Activated T-cell treated with anti-CD3 and anti-CD28 coated beads, Interleukin-2, amount 50 U/mL, for 72 hours (primary cell): ENCODE measurements around the gene GOLGA7B. TPM values are rescaled to one million over a fixed set of nuclear protein-coding genes. Genes with fewer than 3 reads are reported as not detected.
"Not testable (repeated sequence)": the region's sequence is repeated elsewhere in the genome, so short reads cannot be mapped to it uniquely, and the experiment has no call there.

Experiments
- ATAC-seq, 2 donors: fragments of 150-1000 bp; cut with Tn5 transposase; replicated peaks in 1 of 2; 2 replicates each; pipeline ENCODE4 v1.10.0; 2021; ENCODE audit warnings: moderate library complexity in 2 of 2, mild to moderate bottlenecking in 1 of 2
- DNase-seq, 2 donors: peaks; one replicate each; pipeline ENCODE4 v3.0.0; 2021 to 2022; ENCODE audit warnings: mixed read lengths in 1 of 2
- H3K27ac Mint-ChIP-seq: one replicate; pipeline ENCODE4 v1.8.0; 2022; ENCODE audit warnings: mild to moderate bottlenecking, moderate library complexity, mixed read lengths
- H3K27me3 Mint-ChIP-seq: one replicate; pipeline ENCODE4 v1.8.0; 2022; ENCODE audit warnings: low read depth, mixed read lengths
- H3K36me3 Mint-ChIP-seq, 2 donors: one replicate each; pipeline ENCODE4 v1.8.0; 2022; ENCODE audit warnings: mixed read lengths in 2 of 2, mild to moderate bottlenecking in 1 of 2; ENCODE audit not compliant: insufficient read depth in 2 of 2
- H3K4me1 Mint-ChIP-seq: one replicate; pipeline ENCODE4 v1.8.0; 2022; ENCODE audit warnings: low read depth, mixed read lengths
- H3K4me3 Mint-ChIP-seq, 2 donors: one replicate each; pipeline ENCODE4 v1.8.0; 2022; ENCODE audit warnings: mild to moderate bottlenecking in 2 of 2, mixed read lengths in 2 of 2, moderate library complexity in 2 of 2
- H3K9me3 Mint-ChIP-seq, 2 donors: one replicate each; pipeline ENCODE4 v1.8.0; 2022; ENCODE audit warnings: mixed read lengths in 2 of 2
- total RNA-seq, 2 donors: library from RNA; stranded (reverse); gene quantifications; one replicate each; pipeline ENCODE4 v1.2.3, GENCODE V29; 2022

Gene GOLGA7B
- total RNA-seq, 2 donors from 2014 or later = 0.55 to 0.83 TPM

DNA sequence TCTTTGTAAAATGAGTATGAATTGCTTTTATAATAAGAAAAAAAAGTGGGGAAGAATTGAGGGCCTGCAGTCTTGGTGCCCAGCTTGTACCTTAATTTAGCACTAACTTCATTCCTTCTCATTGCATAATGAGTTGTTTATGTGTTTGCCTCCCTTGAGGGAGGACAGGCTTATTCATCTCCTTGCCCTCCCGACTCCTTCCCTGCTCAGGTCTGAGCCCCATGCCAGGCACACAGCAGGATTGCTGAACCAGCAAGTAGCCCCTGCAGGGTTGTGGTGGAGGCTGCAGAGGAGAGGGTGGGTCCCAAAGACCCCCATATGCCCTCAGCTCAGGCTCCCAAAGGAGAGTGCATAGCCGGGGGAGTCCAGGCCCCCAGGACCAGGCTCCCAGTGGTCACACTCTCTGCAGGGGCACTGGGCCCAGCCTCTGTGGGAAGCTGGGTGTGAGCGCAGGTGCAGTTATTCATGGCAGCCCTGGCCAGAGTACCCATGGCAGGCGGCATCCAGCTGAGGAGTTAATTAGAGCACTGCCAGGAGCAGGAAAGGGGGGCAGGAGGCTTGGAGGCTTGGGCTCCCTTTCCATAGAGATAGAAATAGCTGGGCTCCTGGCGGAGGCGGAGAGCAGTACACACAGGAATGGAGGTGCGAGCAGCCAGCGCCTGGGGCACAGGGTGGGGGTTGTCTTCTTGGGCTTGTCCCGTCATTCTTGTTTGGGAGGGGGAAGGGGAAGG is 28.2 kb upstream of the GOLGA7B start:
- Mint-ChIP-seq H3K4me1 (no peaks in the 10 kb centered on the region), H3K27me3 (no peaks in the 10 kb centered on the region), H3K4me3 (no peak overlapping the region), H3K9me3 (no peaks in the 10 kb centered on the region), H3K36me3 (no peaks in the 10 kb centered on the region), H3K27ac (no peak overlapping the region)
- DNase-seq (no peak), ATAC-seq (no peak)

DNA sequence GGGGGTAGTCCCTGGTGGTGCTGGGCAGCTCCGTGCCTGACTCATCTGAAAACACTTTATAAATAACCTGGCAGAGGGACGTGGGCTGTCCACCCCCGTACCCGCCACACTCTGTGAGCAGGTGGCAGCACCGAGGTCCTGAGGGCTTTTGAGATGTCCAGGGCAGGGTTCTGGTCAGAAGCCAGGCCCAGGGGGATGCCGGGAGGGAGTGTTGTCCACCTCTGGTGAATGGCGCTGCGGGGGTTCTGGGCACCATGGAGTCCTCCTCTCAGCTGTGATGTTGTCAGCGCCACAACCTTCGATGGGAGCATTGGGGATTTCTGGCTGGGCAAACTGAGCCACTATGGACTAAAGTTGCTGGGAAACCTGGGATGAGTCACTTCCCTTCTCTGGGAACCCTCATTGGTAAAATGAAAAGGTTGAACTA is 27.4 kb upstream of the GOLGA7B start:
- Mint-ChIP-seq H3K27me3 (no peaks in the 10 kb centered on the region), H3K27ac (no peak overlapping the region), H3K4me3 (no peak overlapping the region), H3K9me3 (no peaks in the 10 kb centered on the region), H3K36me3 (no peaks in the 10 kb centered on the region), H3K4me1 (no peaks in the 10 kb centered on the region)
- DNase-seq = no peak
- ATAC-seq = no peak

DNA sequence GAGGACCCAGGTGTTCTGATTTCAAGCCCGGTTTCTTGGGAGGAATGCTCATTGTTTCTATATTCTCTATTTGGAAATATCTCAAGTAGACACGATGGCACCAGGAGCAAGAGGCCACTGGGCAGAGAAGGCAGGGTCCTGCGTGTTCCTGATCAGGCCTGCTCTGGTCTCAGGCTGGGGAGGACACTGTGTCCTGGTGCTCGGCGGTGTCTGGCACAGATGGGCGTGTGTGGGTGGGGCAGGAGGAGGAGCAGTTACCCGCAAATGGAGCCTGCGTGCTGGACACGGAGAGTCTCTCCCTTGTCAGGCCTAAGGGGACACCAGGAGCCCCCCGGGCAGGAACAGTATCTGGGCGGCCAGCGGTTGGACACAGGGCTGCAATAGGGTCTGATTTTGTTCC is 25.9 kb upstream of the GOLGA7B start:
- no peaks in the 10 kb centered on the region for H3K9me3 Mint-ChIP-seq
- H3K4me1 Mint-ChIP-seq = peaks cover 10% of the 10 kb centered on the region
- ATAC-seq (no peak), DNase-seq (no peak)
- H3K4me3 Mint-ChIP-seq = no peak overlapping the region
- no peak overlapping the region for H3K27ac Mint-ChIP-seq
- H3K27me3 Mint-ChIP-seq = no peaks in the 10 kb centered on the region
- H3K36me3 Mint-ChIP-seq = no peaks in the 10 kb centered on the region

DNA sequence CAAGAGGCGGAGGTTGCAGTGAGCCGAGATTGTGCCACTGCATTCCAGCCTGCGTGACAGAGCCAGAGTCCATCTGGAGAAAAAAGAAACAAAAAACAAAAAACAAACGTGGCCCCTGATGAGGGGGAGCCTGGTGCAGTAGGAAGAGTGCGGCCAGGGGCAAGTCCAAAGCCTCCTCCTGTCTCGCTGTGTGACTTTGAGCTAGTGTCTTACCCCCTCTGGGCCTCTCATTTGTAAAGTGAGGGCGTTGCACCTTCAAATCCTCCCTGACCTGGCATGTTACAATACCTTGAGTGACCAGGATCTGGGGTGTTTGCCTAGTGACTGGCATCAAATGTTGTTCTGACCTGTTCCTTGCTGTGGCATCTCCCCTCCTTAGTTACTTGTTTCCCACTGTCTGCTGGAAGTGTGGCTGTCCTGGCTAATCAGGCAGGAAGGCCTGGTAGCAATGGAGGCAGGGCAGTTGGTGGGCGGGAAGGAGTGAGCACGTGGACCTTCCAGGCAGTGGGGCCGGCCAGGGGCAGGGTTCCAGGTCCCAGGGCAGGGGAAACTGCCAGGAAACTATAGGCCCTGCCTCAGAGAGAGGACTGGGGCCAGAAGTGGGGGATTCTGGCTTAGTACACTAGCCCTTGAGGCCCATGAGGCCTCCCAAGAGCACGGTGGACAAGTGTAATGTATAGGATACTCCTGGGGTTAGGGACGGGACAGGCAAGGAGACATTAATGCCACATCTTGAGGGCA is 24.5 kb upstream of the GOLGA7B start:
- no peaks in the 10 kb centered on the region for H3K9me3 Mint-ChIP-seq
- no peaks in the 10 kb centered on the region for H3K27me3 Mint-ChIP-seq
- H3K27ac Mint-ChIP-seq = no peak overlapping the region
- no peaks in the 10 kb centered on the region for H3K36me3 Mint-ChIP-seq
- no peak for ATAC-seq
- peaks cover 18% of the 10 kb centered on the region for H3K4me1 Mint-ChIP-seq
- no peak for DNase-seq
- H3K4me3 Mint-ChIP-seq = no peak overlapping the region

DNA sequence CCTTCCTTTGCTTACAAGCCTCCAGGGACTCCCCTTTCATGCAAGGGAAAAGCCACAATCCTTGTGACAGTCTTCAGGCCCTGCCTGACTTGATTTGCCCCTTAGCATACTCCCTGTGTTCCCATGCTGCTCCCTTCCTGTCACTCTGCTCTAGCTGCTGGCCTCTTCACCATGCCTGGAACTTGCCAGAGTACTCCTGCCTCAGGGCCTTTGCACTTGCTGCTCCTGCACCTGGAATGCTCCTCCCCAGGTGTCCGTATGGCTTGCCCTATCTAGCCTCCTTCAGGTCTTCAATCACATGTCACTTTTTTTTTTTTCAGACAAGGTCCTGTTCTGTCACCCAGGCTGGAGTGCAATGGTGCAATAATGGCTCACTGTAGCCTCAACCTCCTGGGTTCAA is 22.8 kb upstream of the GOLGA7B start:
- peaks cover 18% of the 10 kb centered on the region for H3K4me1 Mint-ChIP-seq
- H3K36me3 Mint-ChIP-seq = no peaks in the 10 kb centered on the region
- no peak overlapping the region for H3K27ac Mint-ChIP-seq
- H3K27me3 Mint-ChIP-seq = no peaks in the 10 kb centered on the region
- no peak overlapping the region for H3K4me3 Mint-ChIP-seq
- no peak for DNase-seq
- ATAC-seq = no peak
- H3K9me3 Mint-ChIP-seq = no peaks in the 10 kb centered on the region

DNA sequence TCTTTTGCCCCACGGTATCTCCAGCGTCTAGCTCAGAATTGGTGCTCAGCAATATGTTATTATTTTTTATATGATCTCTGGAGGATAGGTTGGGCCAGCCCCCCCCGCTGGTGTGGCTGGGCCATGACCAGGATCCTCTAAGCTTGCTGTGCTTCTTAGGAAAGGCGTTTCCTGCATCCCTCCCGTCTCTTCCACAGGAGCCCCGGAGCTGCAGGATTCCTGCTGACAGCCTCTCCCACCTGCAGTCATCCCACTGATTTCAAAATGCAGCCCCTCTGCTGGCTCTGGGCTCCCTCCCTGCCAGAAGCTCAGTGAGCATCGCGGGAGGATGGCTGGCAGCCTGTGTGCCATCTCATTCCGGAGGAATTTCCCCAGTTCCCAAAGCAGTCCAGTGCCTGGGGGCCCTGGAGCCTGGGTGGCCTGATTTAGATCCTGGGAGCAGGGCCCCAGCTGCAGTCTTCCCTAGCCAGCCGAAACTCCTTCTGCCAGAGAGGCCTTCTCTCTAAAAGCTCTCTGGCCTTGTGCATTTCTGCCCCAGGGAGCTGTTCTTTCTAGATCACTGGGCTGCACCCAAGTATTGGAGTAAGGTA is 21.8 kb upstream of the GOLGA7B start:
- no peaks in the 10 kb centered on the region for H3K36me3 Mint-ChIP-seq
- H3K27me3 Mint-ChIP-seq = no peaks in the 10 kb centered on the region
- H3K4me3 Mint-ChIP-seq = no peak overlapping the region
- DNase-seq = no peak
- peaks cover 18% of the 10 kb centered on the region for H3K4me1 Mint-ChIP-seq
- ATAC-seq = no peak
- no peak overlapping the region for H3K27ac Mint-ChIP-seq
- no peaks in the 10 kb centered on the region for H3K9me3 Mint-ChIP-seq

DNA sequence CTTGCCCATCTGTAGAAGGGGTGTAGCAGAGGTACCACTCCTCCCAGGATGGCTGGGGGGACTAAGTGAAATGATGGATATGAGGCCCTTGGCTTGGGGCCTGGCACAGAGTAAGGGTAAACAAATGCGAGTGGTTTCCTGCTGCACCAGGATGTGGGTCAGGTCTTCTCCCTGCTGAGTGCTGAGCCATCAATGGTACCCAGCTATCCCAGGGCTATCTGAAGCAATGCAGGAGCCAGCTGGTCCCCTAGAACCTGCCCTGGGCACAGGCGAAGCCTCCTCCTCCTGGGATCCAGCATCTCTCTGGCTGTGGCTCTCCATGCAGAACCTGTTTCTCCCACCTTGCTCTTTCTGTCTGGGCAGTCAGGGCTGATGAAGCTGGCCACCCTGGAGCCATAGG is 20.9 kb upstream of the GOLGA7B start:
- DNase-seq = no peak
- Mint-ChIP-seq H3K4me3 (no peak overlapping the region), H3K4me1 (peaks cover 18% of the 10 kb centered on the region), H3K9me3 (no peaks in the 10 kb centered on the region), H3K36me3 (no peaks in the 10 kb centered on the region), H3K27ac (no peak overlapping the region), H3K27me3 (no peaks in the 10 kb centered on the region)
- peak in 1 of 2 donors; percentile 65 for ATAC-seq

DNA sequence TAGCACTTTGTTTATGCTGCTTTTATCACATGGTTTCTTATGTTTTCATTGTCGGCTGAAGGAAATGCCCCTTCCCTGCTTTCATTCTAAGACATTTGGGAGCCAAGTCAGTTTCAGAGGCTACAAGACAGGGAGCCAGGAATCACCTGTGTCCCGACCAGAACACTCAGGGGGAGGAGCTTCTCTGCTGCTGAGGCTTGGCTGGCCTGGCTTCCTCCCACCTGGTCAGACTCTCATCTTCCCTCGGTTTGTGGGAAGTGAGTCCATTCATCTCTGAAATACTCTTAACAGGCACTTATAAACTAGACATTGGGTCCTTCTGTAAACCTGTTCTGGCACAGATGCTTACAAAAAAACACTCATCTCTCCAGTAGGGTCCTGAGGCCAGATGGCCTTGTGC is 19.6 kb upstream of the GOLGA7B start:
- DNase-seq (no peak), ATAC-seq (no peak)
- no peaks in the 10 kb centered on the region for H3K36me3 Mint-ChIP-seq

DNA sequence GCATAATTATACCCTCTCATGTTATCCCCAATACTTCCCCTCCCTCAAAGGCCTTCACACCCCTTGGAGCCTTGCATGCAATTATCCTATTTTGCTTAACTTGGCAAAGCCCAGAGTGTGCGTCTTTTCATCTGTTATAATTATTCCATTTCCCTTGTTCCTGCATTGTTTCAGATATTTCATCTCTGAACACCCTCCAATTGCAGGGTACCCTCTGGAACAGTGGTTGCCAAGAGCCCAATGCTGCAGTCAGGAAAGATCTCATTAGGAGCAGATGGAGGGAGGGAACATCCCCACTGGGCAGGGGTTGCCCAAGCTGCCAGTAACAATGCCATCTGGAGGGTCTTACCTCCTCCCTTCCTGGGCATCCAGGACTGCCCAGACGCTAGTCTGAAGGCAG is 18.4 kb upstream of the GOLGA7B start:
- Mint-ChIP-seq H3K36me3 (peaks cover 0 to 1% of the 10 kb centered on the region in 2 donors), H3K27me3 (no peaks in the 10 kb centered on the region), H3K4me1 (peaks cover 18% of the 10 kb centered on the region), H3K27ac (no peak overlapping the region), H3K4me3 (no peak overlapping the region), H3K9me3 (peaks cover 0 to 3% of the 10 kb centered on the region in 2 donors)
- ATAC-seq (no peak), DNase-seq (no peak)

More for the DNA sequence above, 19.6 kb upstream of the GOLGA7B start:
- H3K27me3 Mint-ChIP-seq = no peaks in the 10 kb centered on the region
- H3K9me3 Mint-ChIP-seq = no peaks in the 10 kb centered on the region
- peaks cover 18% of the 10 kb centered on the region for H3K4me1 Mint-ChIP-seq
- H3K4me3 Mint-ChIP-seq = no peak overlapping the region
- H3K27ac Mint-ChIP-seq = no peak overlapping the region

DNA sequence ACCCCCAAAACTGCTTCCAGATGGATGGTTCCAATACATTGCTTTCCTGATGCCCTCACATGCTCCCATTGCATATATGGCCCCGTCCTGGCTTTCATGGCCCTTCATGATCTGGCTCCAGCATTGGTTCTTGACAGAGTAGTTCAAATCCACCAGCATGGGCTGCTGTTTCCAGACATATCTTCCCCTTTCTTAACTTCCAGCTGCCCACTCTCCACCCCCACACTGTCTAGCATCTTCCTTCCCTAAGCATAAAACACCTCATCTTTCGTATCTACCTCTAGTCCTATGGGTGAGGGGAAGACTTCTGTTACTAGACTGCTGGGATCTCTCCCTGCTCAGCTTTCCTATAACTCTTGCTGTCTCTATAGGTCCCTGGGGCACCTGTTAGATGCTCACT is 13.2 kb upstream of the GOLGA7B start:
- peaks cover 0 to 3% of the 10 kb centered on the region in 2 donors for H3K9me3 Mint-ChIP-seq
- peaks cover 3 to 6% of the 10 kb centered on the region in 2 donors for H3K36me3 Mint-ChIP-seq
- DNase-seq (no peak), ATAC-seq (no peak)
- no peak overlapping the region for H3K27ac Mint-ChIP-seq
- H3K4me3 Mint-ChIP-seq = no peak overlapping the region
- H3K27me3 Mint-ChIP-seq = no peaks in the 10 kb centered on the region
- H3K4me1 Mint-ChIP-seq = peaks cover 16% of the 10 kb centered on the region

DNA sequence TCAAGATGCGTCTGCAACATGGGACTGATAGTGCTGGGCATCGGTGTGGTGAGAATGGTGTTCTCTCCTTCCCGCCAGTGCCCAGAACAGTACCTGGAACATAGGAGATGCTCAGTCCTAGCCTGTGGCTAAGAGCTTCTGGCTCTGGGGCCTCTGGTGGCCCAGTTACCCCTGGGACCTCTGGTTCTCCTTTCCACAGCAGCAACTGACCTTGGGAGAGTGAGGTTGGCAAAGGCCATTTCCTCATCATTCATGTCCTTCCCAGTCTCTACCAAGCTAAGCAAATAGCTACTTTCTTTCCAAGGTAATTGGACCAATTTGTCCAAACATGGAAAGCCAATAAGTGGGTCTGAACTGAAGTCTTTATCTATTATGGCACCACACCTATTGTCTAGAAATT is 11.6 kb upstream of the GOLGA7B start:
- DNase-seq (no peak), ATAC-seq (no peak)
- peaks cover 3 to 6% of the 10 kb centered on the region in 2 donors for H3K36me3 Mint-ChIP-seq
- H3K4me3 Mint-ChIP-seq = no peak overlapping the region
- peaks cover 21% of the 10 kb centered on the region for H3K4me1 Mint-ChIP-seq
- H3K27ac Mint-ChIP-seq = no peak overlapping the region
- peaks cover 0 to 3% of the 10 kb centered on the region in 2 donors for H3K9me3 Mint-ChIP-seq
- no peaks in the 10 kb centered on the region for H3K27me3 Mint-ChIP-seq

DNA sequence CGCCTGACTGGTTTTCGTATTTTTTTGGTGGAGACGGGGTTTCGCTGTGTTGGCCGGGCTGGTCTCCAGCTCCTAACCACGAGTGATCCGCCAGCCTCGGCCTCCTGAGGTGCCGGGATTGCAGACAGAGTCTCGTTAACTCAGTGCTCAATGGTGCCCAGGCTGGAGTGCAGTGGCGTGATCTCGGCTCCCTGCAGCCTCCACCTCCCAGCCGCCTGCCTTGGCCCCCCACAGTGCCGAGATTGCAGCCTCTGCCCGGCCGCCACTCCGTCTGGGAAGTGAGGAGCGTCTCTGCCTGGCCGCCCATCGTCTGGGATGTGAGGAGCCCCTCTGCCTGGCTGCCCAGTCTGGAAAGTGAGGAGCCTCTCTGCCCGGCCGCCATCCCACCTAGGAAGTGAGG is 8.5 kb upstream of the GOLGA7B start:
- peaks cover 21% of the 10 kb centered on the region for H3K4me1 Mint-ChIP-seq
- not testable (repeated sequence) for H3K36me3 Mint-ChIP-seq, DNase-seq, H3K4me3 Mint-ChIP-seq, H3K9me3 Mint-ChIP-seq, ATAC-seq, H3K27me3 Mint-ChIP-seq, H3K27ac Mint-ChIP-seq

DNA sequence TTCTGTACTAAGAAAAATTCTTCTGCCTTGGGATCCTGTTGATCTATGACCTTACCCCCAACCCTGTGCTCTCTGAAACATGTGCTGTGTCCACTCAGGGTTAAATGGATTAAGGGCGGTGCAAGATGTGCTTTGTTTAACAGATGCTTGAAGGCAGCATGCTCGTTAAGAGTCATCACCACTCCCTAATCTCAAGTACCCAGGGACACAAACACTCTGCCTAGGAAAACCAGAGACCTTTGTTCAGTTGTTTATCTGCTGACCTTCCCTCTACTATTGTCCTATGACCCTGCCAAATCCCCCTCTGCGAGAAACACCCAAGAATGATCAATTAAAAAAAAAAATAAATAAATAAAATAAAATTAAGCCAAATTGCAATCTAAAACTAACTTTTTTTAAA is 7.5 kb upstream of the GOLGA7B start:
- H3K9me3 Mint-ChIP-seq, H3K27me3 Mint-ChIP-seq, H3K4me3 Mint-ChIP-seq, DNase-seq, H3K27ac Mint-ChIP-seq, ATAC-seq, H3K36me3 Mint-ChIP-seq: not testable (repeated sequence)
- H3K4me1 Mint-ChIP-seq = peaks cover 21% of the 10 kb centered on the region
